Left renal pelvis (tissue), 4 donors: Measurements from ENCODE around the gene GBF1. TPM values are rescaled to one million over a fixed set of nuclear protein-coding genes. Genes with fewer than 3 reads are reported as not detected.

ENCODE experiments used
- DNase-seq, 4 donors: peaks; one replicate each; pipeline ENCODE4 v3.0.0-alpha.2; 2013; ENCODE audit warnings: low read depth in 4 of 4, low spot score in 3 of 4
- polyA plus RNA-seq, 4 donors: library from polyadenylated mRNA; unstranded; fragments of 120-200 nt; gene quantifications; one replicate each; pipeline ENCODE4 v1.2.1, GENCODE V29; 2013; ENCODE audit not compliant: insufficient read length in 4 of 4

Gene GBF1
- polyA plus RNA-seq, 4 donors: 42.3 to 53.4 (median 50.3) TPM

DNA sequence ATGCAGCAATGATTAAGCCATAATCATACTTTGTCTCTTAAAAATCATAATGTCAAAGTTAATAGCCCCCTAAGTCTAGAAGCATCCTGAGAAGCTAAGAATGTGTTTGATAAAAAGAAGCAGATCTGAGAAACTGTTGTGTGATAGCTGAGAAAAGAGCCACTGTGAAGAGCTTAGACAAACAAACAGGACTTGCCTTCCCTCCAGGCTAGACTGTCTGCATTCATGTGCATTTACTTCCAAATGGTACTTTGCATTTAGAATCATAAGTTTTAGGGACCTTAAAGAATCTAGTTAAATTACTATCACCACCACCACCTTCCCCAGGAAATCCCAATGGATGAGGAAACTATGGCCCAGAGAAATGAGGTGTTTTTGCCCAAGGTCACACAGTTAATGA, 87.4 kb downstream of the GBF1 start:
- no peak for DNase-seq

DNA sequence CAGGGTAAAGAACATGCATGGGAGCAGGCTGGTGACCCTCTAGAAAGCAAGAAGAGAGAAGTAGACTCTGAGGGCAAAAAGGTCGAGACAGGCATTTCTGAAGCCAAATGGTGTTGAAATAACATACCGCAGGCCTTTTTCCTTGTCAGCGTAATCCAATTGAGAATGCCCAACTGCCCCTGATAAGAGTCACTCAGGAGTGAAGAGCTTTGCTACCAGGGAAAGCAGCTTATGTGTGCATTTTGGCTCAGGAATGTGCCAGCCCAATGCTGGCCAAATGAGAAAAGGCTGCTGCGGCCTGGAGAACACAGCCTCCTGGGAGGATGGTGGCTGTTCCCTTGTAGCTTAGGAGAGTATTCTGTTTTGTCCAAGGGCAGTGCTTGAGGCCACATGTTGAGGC, 88.8 kb downstream of the GBF1 start:
- DNase-seq: no peak

DNA sequence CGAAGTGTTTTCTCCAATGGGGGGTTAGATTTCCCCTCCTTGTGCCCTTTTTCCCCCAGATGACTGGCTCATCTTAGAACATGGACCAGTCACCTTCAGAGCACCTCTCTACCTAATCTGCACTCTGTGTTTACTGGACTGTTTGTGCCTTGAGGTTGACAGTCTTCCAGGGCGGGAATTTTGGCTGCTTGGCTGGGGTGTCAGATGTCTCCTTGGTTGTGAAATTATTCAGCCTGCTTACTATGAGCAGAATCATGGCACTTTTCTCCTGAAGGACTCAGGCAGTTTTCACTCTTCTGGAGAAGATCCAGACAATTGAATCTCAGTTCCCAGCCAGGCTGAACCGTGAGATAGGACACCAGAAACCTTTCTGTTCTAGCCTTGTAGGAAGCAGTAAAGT, 89.9 kb downstream of the GBF1 start:
- no peak for DNase-seq

DNA sequence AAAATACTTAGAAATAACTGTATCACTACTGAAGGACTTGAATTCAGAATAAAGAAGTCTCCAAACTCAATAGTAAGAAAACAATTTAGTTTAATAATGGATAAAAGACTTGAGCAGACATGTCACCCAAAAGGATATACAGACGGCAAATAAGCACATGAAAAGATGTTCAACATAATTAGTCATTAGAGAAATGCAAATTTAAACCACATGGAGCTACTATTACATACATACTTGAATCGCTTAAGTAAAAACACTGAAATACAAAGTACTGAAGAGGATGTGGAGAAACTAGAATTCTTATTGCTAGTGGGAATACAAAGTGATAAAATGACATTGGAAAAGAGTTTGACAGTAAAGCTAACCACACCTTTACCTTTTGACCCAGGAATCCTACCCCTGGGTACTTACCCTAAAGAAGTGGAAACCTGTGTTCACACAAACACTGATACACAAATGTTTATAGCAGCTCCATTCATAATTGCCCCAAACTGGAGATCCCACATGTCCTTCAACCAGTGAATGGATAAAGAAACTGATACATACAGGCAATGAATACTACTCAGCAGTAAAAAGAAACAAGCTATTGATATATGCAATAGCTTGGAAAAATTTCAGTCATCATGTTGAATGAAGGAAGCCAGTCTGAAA, 95.8 kb downstream of the GBF1 start:
- DNase-seq: no peak

DNA sequence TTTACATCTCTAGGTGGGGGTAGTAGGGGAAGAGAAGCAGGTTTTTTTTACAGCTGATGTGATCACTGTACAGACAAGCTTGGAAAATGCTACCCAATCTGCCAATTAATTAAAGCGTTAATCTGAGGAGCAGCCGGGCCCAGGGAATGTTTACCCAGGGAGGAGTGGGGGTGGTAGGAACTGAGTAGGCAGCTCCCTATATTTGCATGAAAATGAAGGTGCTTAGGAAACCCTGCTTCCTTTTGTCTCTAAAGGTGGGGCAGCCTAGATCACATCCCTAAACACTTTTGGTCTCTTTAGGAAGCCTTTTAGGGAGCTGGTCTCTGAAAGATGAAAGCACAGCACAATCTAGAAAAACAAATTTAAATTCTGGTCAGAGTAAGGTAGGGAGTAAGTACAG, 97.1 kb downstream of the GBF1 start:
- DNase-seq: no peak

DNA sequence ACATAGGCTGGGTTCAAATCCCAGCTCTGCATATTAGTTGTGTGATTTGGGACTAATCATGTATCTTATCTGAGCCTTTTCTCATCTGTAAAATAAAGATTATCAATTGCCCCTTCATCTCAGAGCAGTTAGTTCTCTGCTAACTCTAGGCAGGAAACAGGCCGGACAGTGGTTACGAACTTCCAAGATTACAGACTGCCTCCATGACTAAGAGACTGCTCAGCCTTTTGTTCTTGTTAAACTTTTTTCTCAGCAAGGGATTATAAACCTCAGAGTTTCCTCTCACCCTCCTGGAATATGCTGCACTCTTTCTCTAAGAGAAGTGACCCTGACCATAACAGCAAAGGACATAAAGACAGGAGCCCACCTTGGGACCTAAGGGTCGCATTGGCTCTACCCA, 97.6 kb downstream of the GBF1 start:
- no peak for DNase-seq

DNA sequence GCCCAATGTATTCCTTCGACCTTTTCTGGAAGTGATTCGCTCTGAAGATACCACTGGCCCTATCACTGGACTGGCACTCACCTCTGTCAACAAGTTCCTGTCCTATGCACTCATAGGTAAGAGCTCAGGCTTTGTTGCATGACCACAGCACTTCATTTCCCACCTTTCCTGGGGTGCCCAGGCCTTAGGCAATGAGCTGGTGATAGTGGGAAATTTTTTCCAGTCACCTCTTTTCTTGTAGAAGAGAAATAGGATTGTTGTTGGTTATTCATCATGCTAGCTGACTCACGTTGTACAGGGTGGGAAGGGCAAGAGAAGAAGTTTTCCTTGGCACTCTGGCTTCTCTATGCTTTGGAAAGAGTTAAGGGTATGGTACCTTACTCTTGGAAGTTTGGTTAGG, 98.7 kb downstream of the GBF1 start:
- DNase-seq: no peak

DNA sequence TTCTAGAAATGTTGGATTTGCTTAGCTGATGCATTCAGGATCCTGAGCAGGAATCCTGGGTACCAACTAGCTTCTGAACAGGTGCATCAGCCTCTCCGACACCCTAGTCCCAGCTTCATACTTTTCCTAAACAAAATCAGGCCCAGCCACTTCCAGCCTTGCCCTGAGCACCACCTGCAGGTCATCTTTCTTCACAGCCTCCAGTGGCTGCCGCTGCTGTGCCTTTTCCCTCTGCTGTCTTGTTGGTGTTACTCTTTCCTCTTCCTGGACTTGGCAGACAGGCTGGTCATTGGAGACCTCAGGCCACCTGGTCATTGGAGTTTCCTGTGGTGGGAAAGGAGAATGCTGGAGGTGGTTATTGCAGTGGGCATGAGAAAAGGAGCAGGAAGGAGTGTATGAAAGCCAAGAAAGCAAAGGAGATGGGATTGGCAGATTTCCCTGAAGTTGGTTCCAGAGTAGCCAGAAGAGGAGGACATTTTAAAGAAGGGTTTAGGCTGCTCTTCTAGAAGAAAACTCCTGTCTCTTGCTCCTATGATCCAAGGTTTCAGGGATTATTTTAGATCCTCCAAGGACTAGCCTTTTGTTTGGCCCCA, 102.0 kb downstream of the GBF1 start:
- peak in 2 of 4 donors; percentile 16 to 24 for DNase-seq

DNA sequence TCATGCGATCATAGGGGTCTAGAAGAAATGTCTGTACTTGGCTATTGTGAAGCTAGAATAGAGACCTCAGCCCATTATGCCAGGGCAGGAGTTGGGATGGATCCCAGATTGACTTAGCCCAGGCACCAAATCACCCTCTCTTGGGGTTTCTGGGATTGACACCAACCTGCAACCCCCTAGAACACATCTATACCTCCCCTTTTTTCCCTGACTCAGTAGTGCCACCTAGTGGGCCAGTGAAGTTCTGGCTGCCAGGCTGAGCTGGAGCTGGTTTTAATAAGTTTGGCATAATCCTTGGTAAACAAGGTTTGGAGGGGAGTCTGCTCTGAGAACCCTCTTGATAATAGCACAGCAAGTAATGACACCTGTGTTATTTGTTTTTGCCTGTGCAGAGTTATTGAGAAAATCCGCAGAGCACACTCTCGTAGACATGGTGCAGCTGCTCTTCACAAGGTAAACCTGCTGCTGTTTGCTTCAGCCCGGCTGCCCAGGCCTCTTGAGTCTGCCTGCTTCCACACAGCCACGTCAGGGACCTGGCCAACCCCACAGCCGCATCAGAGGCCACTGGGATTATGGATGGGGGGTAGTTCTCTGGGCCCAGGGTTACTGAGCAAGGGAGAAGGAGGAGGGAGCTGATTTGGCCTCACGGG, 106.9 kb downstream of the GBF1 start:
- peak in 2 of 4 donors; percentile 39 to 44 for DNase-seq

DNA sequence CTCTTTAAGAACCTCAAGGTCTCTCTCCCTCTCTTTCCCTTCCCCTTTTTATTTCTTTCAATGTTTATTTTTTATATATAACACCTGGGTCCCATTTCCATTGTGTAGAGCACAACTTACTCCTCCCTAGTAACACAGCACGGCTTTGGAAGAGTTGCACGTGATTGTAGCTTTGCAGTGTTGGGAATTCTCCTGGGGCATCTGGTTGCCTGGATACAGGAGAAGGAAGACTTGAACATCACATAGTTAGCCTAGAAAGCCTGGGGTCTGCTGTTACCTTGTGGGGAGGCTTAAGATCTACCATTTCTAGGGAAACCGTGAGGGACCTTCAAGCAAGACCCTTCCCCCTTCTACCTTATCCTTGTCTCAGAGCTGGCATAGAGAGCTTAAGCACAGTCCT, 109.1 kb downstream of the GBF1 start:
- DNase-seq: no peak

DNA sequence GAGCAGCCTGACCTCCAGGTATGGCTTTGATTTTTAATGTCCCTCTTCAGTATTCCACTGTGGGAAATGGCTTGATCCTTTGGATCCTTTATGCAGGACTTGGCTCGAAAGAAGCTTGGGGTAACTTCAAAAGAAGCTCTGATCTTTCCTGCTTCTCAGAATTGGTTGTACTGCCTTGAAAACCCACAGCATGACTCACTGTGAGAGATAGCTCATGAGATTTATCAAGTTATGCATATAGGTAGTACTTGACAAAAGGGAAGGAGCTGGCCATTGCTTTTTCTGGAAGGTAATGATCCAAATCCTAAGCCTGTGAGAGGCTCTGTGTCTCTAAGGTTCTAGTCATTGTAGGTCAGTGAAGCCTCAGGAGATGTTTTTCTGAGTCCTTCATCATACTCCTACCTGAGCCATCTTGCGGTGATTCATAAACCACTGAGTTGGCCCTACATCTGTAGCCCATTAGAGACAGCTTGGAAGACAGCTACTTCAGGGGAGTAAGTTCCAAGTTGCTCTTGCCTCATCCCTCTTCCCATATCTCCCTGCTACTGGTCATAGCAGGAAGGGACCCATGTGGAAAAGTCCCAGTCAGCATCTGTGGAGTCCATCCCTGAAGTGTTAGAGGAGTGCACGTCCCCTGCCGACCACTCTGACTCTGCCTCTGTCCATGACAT, 113.5 kb downstream of the GBF1 start:
- DNase-seq: no peak

DNA sequence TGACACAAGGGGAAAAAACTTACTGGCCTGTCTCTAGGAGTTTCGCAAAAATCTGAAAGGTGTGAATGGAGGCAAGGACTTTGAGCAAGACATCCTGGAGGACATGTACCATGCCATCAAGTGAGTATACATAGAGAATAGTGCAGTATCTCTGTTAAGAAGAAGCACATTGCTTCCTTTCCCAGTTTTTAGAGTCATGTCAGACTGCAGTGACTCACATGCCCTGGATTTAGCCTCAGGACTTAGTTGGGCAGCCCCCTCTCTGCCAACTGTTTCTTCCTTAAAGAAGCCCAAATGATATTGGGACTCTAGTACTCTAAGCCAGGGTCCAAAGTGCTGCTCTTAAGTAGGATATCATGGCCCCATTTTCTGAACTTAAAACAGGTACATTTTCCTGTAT, 122.1 kb downstream of the GBF1 start:
- no peak for DNase-seq

DNA sequence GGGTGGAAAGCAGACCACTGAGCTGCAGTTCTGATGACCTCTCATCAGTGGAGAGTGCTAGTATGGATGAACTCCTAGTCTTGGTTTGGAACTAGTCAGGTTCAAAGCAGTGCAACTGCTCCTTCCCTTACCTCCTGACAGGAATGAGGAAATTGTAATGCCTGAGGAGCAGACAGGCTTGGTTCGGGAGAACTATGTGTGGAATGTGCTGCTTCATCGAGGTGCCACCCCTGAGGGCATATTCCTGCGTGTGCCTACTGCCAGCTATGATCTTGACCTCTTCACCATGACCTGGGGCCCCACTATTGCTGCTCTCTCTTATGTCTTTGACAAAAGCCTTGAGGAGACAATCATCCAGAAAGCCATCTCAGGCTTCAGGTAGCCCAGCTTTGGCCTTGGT, 122.7 kb downstream of the GBF1 start:
- DNase-seq: no peak

DNA sequence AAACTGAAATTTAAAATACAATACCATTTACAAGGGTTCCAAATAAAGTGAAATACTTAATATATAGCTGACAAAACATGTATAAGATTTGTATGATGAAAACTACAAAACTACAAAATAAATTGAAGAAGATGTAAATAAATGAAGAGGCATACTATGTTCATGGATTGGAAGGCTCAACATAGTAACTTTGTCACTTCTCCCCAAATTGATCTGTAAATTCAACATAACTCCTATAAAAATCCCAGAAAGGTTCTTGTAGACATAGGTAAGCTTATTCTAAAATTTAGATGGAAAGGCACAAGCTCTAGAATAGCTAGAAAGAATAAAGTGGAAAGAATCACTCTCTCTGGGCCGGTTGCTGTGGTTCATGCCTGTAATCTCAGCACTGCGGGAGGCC, 126.0 kb downstream of the GBF1 start:
- no peak for DNase-seq

DNA sequence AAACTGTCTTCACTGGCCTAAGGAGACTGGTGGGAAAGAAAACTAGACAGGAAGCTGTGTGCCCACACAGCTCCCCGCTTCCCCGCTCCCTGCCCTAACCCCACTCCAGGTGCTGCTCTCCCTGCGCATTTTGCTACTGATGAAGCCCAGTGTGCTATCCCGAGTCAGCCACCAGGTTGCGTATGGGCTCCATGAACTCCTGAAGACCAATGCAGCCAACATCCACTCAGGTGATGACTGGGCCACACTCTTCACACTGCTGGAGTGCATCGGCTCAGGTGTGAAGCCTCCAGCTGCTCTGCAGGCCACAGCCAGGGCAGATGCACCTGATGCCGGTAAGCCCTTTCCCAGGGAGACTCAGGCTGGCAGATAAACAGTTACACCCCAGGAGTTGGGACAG, 129.9 kb downstream of the GBF1 start:
- DNase-seq: no peak

DNA sequence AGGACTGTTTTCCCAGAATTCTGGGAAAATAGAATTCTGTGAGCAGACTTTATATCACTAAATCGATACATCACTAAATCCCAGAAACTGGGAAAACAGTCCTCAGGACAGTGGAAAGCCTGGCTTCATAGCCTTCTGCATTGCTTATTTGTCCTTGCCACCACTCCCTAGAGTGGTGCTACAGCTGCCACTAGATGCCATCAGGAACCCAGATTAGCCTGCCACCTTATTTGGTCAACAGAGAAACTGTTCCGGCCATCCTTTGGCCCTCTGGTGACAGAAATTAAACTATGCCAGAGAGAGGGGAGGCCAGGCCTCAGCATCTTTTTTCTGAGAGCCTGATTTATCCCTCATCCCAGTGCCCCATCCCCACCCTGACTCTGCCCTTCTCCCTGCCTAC, 130.5 kb downstream of the GBF1 start:
- no peak for DNase-seq

DNA sequence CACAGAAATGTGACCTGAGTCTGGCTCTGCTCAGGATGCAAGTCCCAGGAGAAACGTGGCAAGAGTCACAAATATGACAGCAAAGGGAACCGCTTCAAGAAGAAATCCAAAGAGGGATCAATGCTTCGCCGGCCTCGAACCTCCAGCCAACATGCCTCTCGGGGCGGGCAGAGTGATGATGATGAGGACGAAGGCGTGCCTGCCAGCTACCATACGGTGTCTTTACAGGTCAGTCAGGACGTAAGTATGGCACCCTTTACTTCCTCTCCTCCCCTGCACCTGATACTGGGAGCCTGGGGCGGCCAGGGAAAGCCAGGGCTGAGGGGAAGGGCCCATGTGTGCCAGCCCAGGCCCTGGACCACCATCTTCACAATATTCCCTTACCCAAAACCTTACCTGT, 131.6 kb downstream of the GBF1 start:
- DNase-seq: no peak

DNA sequence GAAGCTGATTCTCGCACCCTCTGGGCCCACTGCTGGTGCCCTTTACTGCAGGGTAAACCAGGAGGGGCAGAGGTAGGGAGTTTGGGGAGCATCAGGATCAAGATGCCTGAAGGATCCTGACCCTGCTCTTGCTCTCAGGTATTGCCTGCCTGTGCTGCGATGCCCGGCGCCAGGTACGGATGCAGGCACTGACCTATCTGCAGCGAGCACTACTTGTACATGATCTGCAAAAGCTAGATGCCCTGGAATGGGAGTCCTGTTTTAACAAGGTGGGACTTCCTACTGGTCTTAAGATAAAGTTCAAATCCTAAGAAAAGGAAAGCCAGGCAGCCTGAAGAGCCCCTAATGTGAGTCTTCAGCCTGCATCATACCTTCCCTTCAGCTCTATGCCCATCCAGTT, 134.1 kb downstream of the GBF1 start:
- DNase-seq: no peak

DNA sequence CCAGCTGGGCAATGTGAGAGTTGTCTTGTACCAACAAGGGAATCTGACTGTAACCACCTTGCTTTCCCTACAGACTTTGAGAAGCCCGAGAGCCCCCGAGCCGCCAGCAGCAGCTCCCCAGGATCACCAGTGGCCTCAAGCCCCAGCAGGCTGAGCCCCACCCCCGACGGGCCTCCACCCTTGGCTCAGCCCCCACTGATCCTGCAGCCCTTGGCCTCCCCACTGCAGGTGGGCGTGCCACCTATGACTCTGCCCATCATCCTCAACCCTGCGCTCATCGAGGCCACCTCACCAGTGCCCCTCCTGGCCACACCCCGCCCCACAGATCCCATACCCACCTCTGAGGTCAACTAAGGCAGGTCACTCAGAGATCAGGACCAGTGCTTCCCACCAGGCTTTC, 136.7 kb downstream of the GBF1 start:
- no peak for DNase-seq

DNA sequence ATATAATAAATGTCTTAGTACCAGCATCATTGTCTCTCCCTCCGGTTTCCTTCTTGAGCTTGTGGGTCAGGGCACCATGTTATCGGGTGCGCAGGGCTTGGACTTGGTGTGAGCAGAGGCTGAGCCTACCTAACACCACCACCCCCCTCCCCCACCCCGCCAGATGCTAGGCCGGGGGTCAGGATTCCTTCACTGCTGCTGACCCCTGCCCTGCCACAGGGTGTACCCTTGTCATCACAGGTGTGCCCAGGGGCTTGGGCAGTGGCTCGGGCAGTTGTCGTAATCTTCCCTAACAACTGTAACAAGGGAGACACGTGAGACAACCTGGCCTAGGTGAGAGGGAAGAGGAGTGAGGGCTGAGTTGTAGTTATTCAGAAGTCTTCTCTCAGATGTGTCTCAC, 137.5 kb downstream of the GBF1 start:
- no peak for DNase-seq

DNA sequence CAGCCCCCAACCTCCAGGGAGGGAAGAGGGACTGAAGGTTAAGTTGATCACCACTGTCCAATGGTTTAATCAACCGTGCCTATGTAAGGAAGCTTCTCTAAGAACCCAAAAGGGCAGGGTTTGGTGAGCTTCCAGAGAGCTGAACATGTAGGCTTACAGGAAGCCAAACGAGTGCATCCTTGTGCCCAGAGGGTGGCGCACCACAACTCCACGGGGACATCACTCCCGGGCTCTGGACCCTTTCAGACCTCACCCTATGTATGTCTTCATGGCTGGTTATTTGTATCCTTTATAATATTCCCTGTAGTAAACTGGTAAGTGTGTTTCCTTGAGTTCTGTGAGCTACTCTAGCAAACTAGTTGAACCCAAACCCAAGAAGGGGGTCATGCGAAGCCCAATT, 138.7 kb downstream of the GBF1 start:
- no peak for DNase-seq
